ENCODE measurements around the gene KCNJ9.

KCNJ9 gene

DNA sequence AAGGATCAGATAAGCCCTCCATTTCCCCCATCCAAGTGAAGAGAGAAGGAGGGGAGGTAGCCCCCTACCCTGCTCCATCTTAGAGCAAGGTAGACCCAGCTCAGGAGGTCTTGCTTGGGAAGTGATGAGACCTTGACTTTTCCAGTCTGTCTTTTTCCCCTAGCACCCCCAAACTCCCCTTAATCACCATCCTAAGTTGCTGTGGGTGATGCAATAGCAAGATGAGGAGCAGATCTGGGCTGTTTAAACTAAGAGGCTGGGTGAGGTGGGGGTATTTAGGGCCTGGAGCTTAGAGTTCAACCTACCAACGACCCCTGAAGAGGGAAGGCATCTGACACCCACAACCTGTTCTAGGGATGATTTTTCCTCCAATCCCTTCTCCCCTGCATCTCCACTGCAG lies 36.0 kb downstream of the KCNJ9 start:
- TF ChIP-seq, protein P1, sequence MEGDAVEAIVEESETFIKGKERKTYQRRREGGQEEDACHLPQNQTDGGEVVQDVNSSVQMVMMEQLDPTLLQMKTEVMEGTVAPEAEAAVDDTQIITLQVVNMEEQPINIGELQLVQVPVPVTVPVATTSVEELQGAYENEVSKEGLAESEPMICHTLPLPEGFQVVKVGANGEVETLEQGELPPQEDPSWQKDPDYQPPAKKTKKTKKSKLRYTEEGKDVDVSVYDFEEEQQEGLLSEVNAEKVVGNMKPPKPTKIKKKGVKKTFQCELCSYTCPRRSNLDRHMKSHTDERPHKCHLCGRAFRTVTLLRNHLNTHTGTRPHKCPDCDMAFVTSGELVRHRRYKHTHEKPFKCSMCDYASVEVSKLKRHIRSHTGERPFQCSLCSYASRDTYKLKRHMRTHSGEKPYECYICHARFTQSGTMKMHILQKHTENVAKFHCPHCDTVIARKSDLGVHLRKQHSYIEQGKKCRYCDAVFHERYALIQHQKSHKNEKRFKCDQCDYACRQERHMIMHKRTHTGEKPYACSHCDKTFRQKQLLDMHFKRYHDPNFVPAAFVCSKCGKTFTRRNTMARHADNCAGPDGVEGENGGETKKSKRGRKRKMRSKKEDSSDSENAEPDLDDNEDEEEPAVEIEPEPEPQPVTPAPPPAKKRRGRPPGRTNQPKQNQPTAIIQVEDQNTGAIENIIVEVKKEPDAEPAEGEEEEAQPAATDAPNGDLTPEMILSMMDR (IDR thresholded peaks at IDR 0.05; ENCODE audit: insufficient read depth, low read length, poor library complexity, severe bottlenecking): no peak
- peaks cover 1% of the 10 kb centered on the region for H3K27me3 ChIP-seq (replicated peaks; ENCODE audit: control insufficient read depth, insufficient read depth, low read length)
- DNase-seq (ENCODE audit: extremely low read depth, insufficient read length): no peak

GRCh38 chr1:160117709-160118183 lies 36.4 kb downstream of the KCNJ9 start:
- no peak overlapping the region for H3K4me3 ChIP-seq (replicated peaks; ENCODE audit: low read depth, low read length)
- peaks cover 1% of the 10 kb centered on the region for H3K27me3 ChIP-seq (replicated peaks; ENCODE audit: control insufficient read depth, insufficient read depth, low read length)
- no peak for DNase-seq (ENCODE audit: extremely low read depth, insufficient read length)
- no peaks in the 10 kb centered on the region for H3K36me3 ChIP-seq (ENCODE audit: control insufficient read depth, insufficient read depth, low read length)
- TF ChIP-seq, protein P1 (IDR thresholded peaks at IDR 0.05; ENCODE audit: insufficient read depth, low read length, poor library complexity, severe bottlenecking): no peak

More for the DNA sequence above, 36.0 kb downstream of the KCNJ9 start:
- Histone ChIP-seq H3K36me3 (ENCODE audit: control insufficient read depth, insufficient read depth, low read length) (no peaks in the 10 kb centered on the region), H3K4me3 (replicated peaks; ENCODE audit: low read depth, low read length) (no peak overlapping the region)

GRCh38 chr1:160118928-160119327 lies 37.6 kb downstream of the KCNJ9 start:
- TF ChIP-seq, protein P1 (IDR thresholded peaks at IDR 0.05; ENCODE audit: insufficient read depth, low read length, poor library complexity, severe bottlenecking): no peak
- no peak for DNase-seq (ENCODE audit: extremely low read depth, insufficient read length)
- Histone ChIP-seq H3K27me3 (replicated peaks; ENCODE audit: control insufficient read depth, insufficient read depth, low read length) (peaks cover 1% of the 10 kb centered on the region), H3K36me3 (ENCODE audit: control insufficient read depth, insufficient read depth, low read length) (no peaks in the 10 kb centered on the region), H3K4me3 (replicated peaks; ENCODE audit: low read depth, low read length) (no peak overlapping the region)

DNA sequence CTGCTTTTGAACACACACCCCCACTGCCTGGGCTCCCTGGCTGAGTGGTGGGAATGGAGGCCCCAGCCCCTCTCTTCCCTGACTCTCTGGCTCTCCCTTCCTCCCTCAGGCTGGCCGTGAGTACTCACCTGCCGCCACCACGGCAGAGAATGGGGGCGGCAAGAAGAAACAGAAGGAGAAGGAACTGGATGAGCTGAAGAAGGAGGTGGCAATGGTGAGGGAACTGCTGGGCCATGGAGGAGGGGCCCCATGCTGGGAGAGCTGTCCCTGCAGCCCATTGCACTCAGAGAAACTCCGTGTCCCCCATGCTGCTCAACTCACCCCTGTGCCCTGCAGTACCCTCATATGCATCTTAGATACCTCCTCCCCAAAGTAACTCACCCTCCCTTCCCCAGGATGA lies 39.5 kb downstream of the KCNJ9 start:
- no peaks in the 10 kb centered on the region for H3K36me3 ChIP-seq (ENCODE audit: control insufficient read depth, insufficient read depth, low read length)
- TF ChIP-seq, protein P1 (IDR thresholded peaks at IDR 0.05; ENCODE audit: insufficient read depth, low read length, poor library complexity, severe bottlenecking): no peak
- no peak for DNase-seq (ENCODE audit: extremely low read depth, insufficient read length)
- H3K4me3 ChIP-seq (replicated peaks; ENCODE audit: low read depth, low read length): no peak overlapping the region
- peaks cover 1% of the 10 kb centered on the region; the same call in 1 of the 2 replicates for H3K27me3 ChIP-seq (replicated peaks; ENCODE audit: control insufficient read depth, insufficient read depth, low read length)

DNA sequence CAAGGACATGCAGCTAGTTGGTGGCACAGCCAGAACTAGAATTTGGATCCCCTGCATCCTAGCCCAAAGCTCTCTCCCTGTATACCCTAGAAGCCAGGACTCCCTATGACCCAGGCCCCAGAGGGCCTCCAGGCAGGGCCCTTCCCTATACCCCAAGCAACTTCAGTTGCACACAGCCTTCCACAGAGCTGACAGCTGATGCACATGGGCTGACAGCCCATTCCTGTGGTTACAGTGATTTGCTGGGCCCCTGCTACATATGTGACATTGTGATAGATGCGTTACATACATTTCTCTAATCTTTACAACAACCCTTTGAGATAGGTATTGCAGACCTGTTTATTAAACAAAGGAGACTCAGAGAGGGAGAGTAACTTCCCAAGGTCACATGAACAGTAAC lies 40.0 kb downstream of the KCNJ9 start:
- TF ChIP-seq, protein P1 (IDR thresholded peaks at IDR 0.05; ENCODE audit: insufficient read depth, low read length, poor library complexity, severe bottlenecking): no peak

GRCh38 chr1:160122978-160123495 lies 41.7 kb downstream of the KCNJ9 start:
- Histone ChIP-seq H3K4me3 (replicated peaks; ENCODE audit: low read depth, low read length) (no peak overlapping the region), H3K36me3 (ENCODE audit: control insufficient read depth, insufficient read depth, low read length) (no peaks in the 10 kb centered on the region), H3K27me3 (replicated peaks; ENCODE audit: control insufficient read depth, insufficient read depth, low read length) (no peaks in the 10 kb centered on the region)
- DNase-seq (ENCODE audit: extremely low read depth, insufficient read length): no peak
- TF ChIP-seq, protein P1 (IDR thresholded peaks at IDR 0.05; ENCODE audit: insufficient read depth, low read length, poor library complexity, severe bottlenecking): no peak

More for the DNA sequence above, 40.0 kb downstream of the KCNJ9 start:
- no peak for DNase-seq (ENCODE audit: extremely low read depth, insufficient read length)
- Histone ChIP-seq H3K27me3 (replicated peaks; ENCODE audit: control insufficient read depth, insufficient read depth, low read length) (peaks cover 1% of the 10 kb centered on the region; the same call in 1 of the 2 replicates), H3K4me3 (replicated peaks; ENCODE audit: low read depth, low read length) (no peak overlapping the region), H3K36me3 (ENCODE audit: control insufficient read depth, insufficient read depth, low read length) (no peaks in the 10 kb centered on the region)

Data from GM06990 (cell line).